ENCODE data around the gene RIPK4.
"Not testable (repeated sequence)": the region's sequence is repeated elsewhere in the genome, so short reads cannot be mapped to it uniquely, and the experiment has no call there.

Gene RIPK4

DNA sequence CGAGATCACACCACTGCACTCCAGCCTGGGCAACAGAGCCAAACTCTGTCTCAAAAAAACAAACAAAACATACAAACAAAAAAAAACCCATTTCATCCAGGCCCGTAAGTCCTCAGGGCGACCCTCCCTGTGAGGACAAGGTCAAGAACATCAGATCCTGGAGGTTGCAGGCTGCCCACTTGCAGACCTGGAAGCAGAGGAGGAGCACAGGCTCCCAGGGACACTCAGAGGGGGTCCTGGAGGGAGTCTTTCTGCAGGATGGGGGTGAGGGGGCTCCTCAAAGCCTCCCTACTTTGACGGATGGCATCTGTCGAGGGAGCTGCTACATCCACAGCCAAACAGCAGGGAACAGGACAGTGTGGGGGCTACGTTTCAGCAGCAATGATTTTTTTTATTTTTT, 47.2 kb downstream of the RIPK4 start:
- TF ChIP-seq ZNF274 (IDR thresholded peaks at IDR 0.05; ENCODE audit: low read depth, low read length) = no peak
- no peak overlapping the region for H3K4me3 ChIP-seq (ENCODE audit: low read length)

DNA sequence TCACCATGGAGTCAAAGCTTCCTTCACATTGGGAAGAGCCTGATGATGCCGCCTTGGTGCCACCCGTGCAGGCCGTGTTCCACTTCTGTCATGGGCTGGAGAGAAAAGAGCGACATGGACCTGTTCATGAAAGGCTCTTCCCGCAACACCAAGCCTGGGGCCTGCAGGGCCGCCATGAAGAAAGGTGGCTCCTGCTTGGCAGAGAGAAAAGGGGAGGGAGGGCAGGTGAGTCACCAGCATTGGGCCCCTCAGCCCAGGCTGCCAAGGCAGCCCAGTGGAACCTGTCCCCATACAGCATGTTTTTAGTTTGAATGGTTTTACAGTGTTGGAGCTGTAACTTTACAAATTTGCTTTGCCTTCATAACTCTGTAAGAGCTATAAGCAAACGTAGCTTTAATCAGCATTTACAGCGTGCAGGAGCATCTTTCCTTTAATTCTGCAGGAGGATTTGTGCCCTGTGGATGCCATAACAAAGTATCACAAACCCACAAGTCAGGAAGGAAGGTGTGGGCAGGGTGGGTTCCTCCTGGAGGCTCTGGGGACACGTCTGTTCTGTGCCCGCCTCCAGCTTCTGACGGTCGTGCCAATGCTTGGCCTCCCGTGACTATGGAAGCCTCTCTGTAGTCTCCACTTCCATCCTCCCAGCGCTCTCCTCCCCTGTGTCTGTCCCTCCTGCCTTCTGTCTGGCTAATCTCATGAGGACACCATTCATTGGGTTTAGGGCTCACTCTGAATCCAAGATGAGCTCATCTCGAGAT, 49.1 kb downstream of the RIPK4 start:
- H3K4me3 ChIP-seq (ENCODE audit: low read length) = no peak overlapping the region
- no peak for TF ChIP-seq ZNF274 (IDR thresholded peaks at IDR 0.05; ENCODE audit: low read depth, low read length)

DNA sequence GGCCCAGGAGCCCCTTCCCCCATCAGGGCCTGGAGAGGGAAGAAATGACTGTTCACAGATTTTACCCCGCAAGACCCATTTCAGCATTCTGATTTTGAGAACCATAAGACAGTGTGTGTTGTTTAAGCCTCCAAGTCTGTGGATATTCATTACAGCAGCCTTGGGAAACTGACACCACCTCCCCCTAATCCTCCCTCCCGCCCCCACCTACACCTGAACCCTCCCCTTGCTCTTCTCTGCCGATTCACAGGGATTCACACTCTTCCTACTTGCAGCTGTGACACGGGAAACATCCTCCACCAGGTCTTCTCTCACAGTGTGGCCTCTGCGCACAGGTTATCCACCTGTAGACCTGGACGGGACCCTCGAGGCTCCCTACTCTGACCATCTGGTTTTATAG, 50.1 kb downstream of the RIPK4 start:
- no peak overlapping the region for H3K4me3 ChIP-seq (ENCODE audit: low read length)
- TF ChIP-seq ZNF274 (IDR thresholded peaks at IDR 0.05; ENCODE audit: low read depth, low read length) = no peak

DNA sequence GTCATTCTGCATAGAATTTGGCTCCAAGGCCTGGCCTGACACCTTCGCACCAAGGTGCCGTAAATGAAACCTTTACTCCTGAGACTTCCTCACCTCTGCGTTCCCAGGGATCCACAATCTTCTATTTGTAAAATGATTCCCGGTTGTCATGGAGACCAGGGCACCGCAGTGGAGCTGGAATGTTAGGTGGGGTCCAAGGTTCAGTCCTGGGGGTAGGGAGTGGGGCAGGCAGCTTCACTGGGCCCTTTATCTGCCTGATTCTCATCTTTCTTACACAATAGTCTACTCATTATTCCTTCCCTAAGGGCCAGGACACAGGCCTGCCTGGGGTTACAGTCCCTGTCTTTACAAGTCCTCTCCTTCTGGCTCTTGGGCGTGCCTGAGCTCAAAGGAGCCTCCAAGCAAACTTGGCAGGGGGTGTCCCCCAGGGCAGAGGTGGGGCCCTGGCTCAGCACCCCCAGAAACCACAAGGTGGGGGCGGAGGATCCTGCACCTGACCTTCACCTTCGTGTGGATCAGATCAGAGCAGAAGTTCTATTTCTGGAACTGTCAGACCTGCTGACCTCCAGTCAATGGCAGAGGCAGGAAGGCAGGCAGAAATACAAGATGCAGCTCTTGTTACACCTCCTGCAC, 51.1 kb downstream of the RIPK4 start:
- no peak for TF ChIP-seq ZNF274 (IDR thresholded peaks at IDR 0.05; ENCODE audit: low read depth, low read length)
- H3K4me3 ChIP-seq (ENCODE audit: low read length) = no peak overlapping the region

DNA sequence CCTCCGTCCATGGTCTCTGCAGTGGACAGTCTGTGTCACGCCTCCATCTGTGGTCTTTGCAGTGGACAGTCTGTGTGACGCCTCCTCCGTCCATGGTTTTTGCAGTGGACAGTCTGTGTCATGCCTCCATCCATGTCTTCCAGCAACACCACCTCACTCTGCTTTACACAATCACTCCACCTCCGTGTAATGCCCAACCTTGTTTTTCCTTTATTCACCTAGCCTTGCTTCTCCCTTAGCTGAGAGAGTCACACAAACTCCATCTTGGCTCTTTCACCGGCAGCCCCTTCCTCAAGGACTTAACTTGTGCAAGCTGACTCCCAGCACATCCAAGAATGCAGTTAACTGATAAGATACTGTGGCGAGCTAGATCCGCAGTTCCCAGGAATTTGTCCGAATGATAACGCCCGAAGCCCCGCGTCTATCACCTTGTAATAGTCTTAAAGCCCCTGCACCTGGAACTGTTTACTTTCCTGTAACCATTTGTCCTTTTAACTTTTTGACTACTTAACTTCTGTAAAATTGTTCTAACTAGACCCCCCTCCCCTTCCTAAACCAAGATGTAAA, 52.5 kb downstream of the RIPK4 start:
- not testable (repeated sequence) for H3K4me3 ChIP-seq (ENCODE audit: low read length)

DNA sequence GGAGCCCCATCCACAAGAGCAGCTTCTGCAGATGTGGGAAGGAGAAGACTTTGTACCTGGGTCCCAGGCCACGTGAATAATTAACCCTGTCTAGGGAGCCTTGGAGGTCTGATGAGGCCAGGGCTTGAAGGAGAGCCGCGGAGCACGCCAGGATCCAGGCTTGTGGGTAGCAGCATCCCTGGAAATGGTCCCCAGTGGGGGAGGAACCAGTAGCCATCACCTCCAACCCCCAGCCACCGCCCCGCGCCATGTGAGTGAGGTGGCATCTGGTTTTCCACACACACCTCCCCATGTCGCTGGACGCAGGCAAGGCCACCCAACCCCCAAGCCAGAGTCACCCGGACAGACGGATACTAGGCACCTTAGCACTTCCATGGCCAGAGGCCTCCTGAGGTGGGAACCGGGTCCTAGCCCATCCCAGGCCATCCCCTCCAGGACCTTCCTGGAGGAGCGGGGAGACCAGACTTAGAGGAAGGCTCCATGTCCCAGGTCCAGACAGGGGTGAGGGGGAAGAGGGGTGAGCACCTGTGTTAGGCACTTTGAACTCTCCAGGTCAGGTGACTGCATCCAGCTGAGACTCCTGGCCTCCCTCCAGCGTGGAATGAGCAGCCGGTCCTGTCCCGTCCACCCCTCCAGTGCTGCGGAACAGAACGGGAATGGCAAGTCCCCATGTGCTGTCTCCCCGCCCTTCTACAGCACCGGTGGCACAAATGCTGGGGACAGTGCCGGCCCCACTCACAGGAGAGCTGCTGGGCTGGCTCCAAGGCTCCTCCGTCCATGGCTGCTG, 53.2 kb downstream of the RIPK4 start:
- H3K4me3 ChIP-seq (ENCODE audit: low read length) = no peak overlapping the region
- no peak for TF ChIP-seq ZNF274 (IDR thresholded peaks at IDR 0.05; ENCODE audit: low read depth, low read length)

DNA sequence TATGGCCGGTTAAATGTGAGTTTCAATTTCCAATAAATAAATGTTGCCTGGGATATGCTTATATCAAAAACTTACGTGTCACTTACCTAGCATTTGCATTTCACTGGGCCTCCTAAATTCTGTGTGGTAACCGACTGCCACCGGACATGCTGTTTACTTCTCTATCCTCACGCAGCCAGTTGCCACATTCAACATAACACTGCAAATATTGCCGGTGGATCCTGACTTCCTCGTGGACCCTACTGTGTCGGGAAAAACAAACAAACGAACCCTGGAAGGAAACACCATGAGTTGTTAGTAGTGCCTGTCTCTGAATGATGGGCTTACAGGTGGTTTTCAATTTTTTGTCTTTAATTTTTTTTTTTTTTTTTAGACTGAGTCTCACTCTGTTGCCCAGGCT, 54.1 kb downstream of the RIPK4 start:
- no peak for TF ChIP-seq ZNF274 (IDR thresholded peaks at IDR 0.05; ENCODE audit: low read depth, low read length)
- no peak overlapping the region for H3K4me3 ChIP-seq (ENCODE audit: low read length)

DNA sequence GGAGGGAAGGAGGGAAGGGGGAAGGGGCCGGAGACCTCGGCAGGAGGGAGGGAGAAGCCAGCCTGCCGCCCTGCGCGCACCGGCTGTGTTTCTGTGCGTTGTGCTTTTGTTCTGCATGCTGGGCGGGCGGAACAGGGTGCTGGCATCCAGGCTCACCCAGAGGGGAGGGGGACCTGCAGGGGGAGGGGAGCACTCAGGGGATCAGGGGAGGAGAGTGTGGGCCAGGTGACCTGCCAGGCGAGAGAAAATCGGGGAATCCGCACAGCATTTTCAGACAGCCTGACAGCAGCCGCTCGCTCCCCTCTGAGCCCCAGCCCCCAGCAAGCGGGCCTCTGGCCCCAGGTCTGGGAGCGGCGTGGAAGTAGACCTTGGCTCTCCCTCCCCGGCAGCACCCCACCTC, 54.7 kb downstream of the RIPK4 start:
- TF ChIP-seq ZNF274 (IDR thresholded peaks at IDR 0.05; ENCODE audit: low read depth, low read length) = no peak
- no peak overlapping the region for H3K4me3 ChIP-seq (ENCODE audit: low read length)

DNA sequence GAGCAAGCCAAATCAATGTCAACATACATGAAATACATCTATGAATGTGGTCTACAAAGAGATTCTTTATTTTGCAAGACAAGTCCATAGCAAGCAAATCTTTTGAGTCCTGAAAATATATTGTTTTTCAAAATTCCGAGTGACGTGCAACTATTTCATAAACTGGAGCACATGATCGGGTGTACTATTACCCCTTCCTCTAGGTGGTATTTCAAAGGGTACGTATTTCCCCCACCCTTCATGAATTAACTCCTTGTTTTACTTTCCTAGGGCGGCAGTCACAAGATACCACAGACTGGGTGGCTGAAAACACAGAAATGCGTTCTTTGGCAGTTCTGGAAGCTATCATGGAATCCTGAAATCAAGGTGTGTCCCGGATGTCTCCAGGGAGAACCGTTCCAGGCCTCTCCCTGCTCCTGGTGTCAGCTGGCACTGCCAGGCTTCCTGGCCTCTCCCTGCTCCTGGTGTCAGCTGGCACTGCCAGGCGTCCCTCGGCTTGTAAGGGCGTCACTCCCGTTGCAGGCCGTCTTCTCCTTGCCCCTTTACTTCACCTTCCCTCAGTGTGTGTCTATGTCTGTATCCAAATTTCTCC, 55.3 kb downstream of the RIPK4 start:
- no peak for TF ChIP-seq ZNF274 (IDR thresholded peaks at IDR 0.05; ENCODE audit: low read depth, low read length)
- no peak overlapping the region for H3K4me3 ChIP-seq (ENCODE audit: low read length)

DNA sequence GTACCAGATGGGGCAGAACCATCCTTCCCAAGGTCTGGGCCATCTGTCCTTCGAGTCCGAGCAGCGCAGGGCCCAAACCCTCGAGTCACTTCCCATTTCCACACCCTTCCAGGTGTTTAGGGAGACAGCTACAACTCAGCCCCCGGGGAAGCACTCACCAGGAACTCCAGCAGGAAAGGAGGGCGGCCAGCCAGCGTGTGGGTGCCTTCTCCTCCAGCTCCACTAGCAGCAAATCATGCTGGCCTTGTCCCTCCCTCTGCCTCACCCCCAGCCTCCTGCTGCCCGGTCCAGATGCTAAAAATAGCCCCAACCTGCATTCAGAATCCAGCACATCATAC, 56.1 kb downstream of the RIPK4 start:
- no peak for TF ChIP-seq ZNF274 (IDR thresholded peaks at IDR 0.05; ENCODE audit: low read depth, low read length)
- H3K4me3 ChIP-seq (ENCODE audit: low read length) = no peak overlapping the region

DNA sequence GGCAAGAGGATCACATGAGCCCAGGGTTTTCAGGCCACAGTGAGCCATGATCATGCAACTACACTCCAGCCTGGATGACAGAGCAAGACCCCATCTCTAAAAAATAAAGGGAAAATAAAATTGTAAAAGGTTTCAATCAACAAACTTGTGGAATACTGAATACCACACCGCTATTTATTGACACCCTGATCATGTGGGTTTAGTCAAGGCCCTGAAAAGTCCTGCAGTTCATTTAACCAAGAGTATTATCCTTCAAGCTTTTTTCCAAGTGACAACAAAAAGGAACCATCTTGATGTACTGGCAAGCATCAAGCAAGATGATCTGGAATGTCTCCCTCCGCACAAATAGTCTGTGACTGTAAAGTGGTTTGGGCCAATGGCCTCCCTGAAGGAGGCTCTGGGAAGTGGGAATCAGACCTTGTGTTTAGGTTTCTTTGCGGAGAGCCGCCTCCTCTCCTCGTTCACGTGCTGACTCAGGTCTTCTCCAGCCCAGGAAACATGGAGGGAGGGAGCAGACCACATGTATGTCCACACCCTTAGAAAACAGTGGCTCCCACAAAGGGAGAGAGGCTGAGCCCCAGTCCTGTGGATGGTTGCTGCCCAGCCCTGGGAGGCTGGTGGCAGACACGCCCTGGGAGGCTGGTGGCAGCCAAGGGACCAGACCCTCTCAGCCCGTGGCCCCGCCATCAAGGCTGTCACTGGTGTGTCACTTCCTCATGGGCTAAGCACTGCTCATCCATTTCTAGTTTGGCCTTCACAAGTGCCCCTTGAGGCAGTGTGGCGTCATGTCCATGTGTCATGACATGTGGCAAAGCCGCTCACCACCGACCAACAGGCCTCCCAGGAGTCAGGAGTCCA, 56.7 kb downstream of the RIPK4 start:
- no peak for TF ChIP-seq ZNF274 (IDR thresholded peaks at IDR 0.05; ENCODE audit: low read depth, low read length)
- H3K4me3 ChIP-seq (ENCODE audit: low read length) = no peak overlapping the region

DNA sequence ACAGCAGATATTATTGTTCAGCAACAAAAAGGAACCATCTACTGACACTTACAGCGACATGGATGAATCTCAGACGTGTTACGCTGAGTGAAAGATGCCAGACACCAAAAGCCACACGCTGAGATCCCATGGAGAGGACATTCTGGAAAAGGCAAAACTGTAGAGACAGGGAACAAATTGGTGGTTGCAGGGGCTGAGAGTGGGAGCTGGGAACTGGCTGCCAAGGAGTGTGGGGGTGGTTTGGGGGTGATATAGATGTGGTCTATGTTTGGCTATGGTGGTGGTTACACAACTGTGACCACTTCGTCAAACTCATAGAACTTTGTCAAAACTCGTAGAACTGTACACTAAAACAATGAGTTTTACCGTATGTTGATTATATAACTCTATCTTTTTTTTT, 57.7 kb downstream of the RIPK4 start:
- no peak for TF ChIP-seq ZNF274 (IDR thresholded peaks at IDR 0.05; ENCODE audit: low read depth, low read length)
- no peak overlapping the region for H3K4me3 ChIP-seq (ENCODE audit: low read length)

DNA sequence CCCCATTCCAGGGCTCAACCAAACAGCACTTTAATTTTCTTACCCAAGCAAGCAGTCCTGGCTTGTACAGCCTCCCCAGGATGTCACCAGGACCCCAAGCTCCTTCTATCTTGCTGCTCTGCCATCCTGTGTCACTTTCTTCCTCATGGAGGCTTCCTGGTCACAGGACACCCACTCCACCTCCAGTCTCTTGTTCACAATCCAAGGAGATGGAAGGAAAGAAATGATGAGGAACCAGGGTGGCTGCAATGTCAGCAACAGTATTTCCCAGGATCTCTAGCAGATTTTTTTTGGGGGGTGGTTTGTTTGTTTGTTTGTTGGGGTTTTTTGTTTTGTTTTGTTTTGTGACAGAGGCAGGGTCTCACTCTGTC, 58.9 kb downstream of the RIPK4 start:
- H3K4me3 ChIP-seq (ENCODE audit: low read length) = no peak overlapping the region
- no peak for TF ChIP-seq ZNF274 (IDR thresholded peaks at IDR 0.05; ENCODE audit: low read depth, low read length)

Measured in GM08714 (cell line).